ENCODE results near the gene WNT10A.

DNA sequence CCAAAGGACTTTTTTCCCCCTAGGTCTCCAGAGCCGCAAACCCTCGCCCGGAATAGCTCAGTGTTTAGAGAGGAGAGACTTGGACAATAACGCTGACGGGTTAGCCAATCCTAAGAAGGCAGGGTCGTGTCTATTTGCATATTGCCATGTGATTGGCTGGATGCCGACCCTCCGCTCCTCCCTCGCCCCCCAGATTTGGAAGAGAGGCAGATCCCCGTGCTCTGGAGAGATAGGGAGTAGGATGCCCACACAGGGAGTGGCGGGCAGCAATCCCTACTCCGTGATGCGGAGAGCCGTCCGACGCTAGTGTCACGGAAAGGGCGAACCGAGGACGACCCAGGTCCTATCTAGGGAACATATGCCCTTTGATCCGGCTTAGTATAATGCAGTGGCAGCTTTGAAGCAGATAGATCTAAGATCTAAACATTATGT is 19.7 kb upstream of the WNT10A start:
- TF ChIP-seq POLR2A (IDR thresholded peaks at IDR 0.05) (no peak), CTCF (IDR thresholded peaks at IDR 0.05) (no peak), POLR2AphosphoS5 (IDR thresholded peaks at IDR 0.05) (no peak)
